SK-N-SH (cell line): ENCODE measurements around the gene P3H3. TPM values are rescaled to one million over a fixed set of nuclear protein-coding genes. Genes with fewer than 3 reads are reported as not detected.

Experiments
- CTCF ChIA-PET: fragments of 300-600, 350-600 bp; formaldehyde crosslinking; extraction: SDS; loops from one replicate; lab custom pipeline; 2021; lab: Yijun Ruan, JAX
- POLR2A ChIA-PET: fragments of 350-600 bp; sonication (Branson Sonifier 250); formaldehyde crosslinking; extraction: SDS; loops from one replicate; lab custom pipeline; 2020; ENCODE audit warnings: antibody characterized with exemption, inconsistent platforms; lab: Yijun Ruan, JAX
- DNase-seq: peaks from one replicate; pipeline ENCODE4 v3.0.0; 2012
- H2AFZ ChIP-seq: fragments of 200-600 bp; sonication (generic); 2 replicates; pipeline ENCODE4 v1.8.1; 2016; ENCODE audit warnings: antibody characterized with exemption, mild to moderate bottlenecking, low read depth
- H3F3A ChIP-seq: fragments of 200-600 bp; sonication (generic); replicated peaks from 2 replicates; pipeline ENCODE3; 2016; ENCODE audit warnings: antibody characterized with exemption, mild to moderate bottlenecking; ENCODE audit not compliant: insufficient read depth
- H3K27ac ChIP-seq, 2 experiments: fragments of 200-500 bp in 1 of 2; fragments of 200-600 bp in 1 of 2; sonication (Bioruptor generic) in 1 of 2; sonication (generic), shearing (Covaris generic) in 1 of 2; 2 replicates each; pipeline versions ENCODE4 v1.5.1 to v1.6.1; 2014 to 2016; ENCODE audit warnings: low read depth in 2 of 2, inconsistent platforms in 1 of 2, low read length in 1 of 2, mild to moderate bottlenecking in 1 of 2, mixed read lengths in 1 of 2
- H3K27me3 ChIP-seq: fragments of 200-600 bp; sonication (generic), shearing (Covaris generic); 2 replicates; pipeline ENCODE4 v1.6.1; 2016; ENCODE audit warnings: mixed run types; ENCODE audit not compliant: insufficient read depth
- H3K36me3 ChIP-seq, 2 experiments: fragments of 200-500 bp in 1 of 2; fragments of 200-600 bp in 1 of 2; sonication (Bioruptor generic) in 1 of 2; sonication (generic) in 1 of 2; replicated peaks in 1 of 2; 2 replicates each; pipeline versions ENCODE3 to v1.5.1; 2014 to 2016; ENCODE audit warnings: low read length in 1 of 2, mild to moderate bottlenecking in 1 of 2; ENCODE audit not compliant: insufficient read depth in 2 of 2, control insufficient read depth in 1 of 2
- H3K4me1 ChIP-seq, 2 experiments: fragments of 200-500 bp in 1 of 2; fragments of 200-600 bp in 1 of 2; sonication (Bioruptor generic) in 1 of 2; sonication (generic), shearing (Covaris generic) in 1 of 2; 2 replicates each; pipeline versions ENCODE4 v1.5.1 to v1.6.1; 2014 to 2016; ENCODE audit warnings: low read depth in 1 of 2, low read length in 1 of 2, mixed run types in 1 of 2; ENCODE audit not compliant: insufficient read depth in 2 of 2, control insufficient read depth in 1 of 2
- H3K4me2 ChIP-seq: fragments of 200-600 bp; sonication (generic), shearing (Covaris generic); 2 replicates; pipeline ENCODE4 v1.6.1; 2017; ENCODE audit warnings: mixed run types
- H3K4me3 ChIP-seq, 2 experiments: fragments of 200-500 bp in 1 of 2; fragments of 200-600 bp in 1 of 2; sonication (Bioruptor generic) in 1 of 2; sonication (generic), shearing (Covaris generic) in 1 of 2; 2 replicates each; pipeline versions ENCODE4 v1.5.1 to v1.8.1; 2014 to 2016; ENCODE audit warnings: low read depth in 2 of 2, inconsistent platforms in 1 of 2, low read length in 1 of 2, mild to moderate bottlenecking in 1 of 2, mixed read lengths in 1 of 2, moderate library complexity in 1 of 2
- H3K79me2 ChIP-seq: fragments of 200-600 bp; sonication (generic); 2 replicates; pipeline ENCODE4 v1.8.1; 2017; ENCODE audit warnings: mild to moderate bottlenecking; ENCODE audit not compliant: insufficient read depth
- H3K9ac ChIP-seq: fragments of 200-600 bp; sonication (generic); 2 replicates; pipeline ENCODE4 v1.6.1; 2017; ENCODE audit warnings: mixed run types
- H3K9me2 ChIP-seq: fragments of 200-600 bp; sonication (generic); 2 replicates; pipeline ENCODE4 v1.6.1; 2017; ENCODE audit warnings: mixed run types
- H3K9me3 ChIP-seq: fragments of 200-600 bp; sonication (generic); 2 replicates; pipeline ENCODE4 v1.6.1; 2017; ENCODE audit warnings: mixed run types, mild to moderate bottlenecking, moderate library complexity
- H4K20me1 ChIP-seq: fragments of 200-600 bp; sonication (generic); 2 replicates; pipeline ENCODE4 v1.6.1; 2017; ENCODE audit warnings: mild to moderate bottlenecking, mixed run types; ENCODE audit not compliant: insufficient read depth
- CTCF ChIP-seq: fragments of 200-600 bp; sonication (generic); IDR thresholded peaks from 2 replicates; pipeline ENCODE4 v1.6.1; 2017; ENCODE audit warnings: antibody characterized with exemption, mild to moderate bottlenecking, moderate library complexity
- EP300 ChIP-seq, 2 experiments: IDR thresholded peaks; 2 replicates each; pipeline versions ENCODE4 v1.4.0 to v1.6.1; 2012; ENCODE audit warnings: borderline replicate concordance in 1 of 2, low read depth in 1 of 2, low read length in 1 of 2
- EZH2phosphoT487 ChIP-seq: fragments of 200-600 bp; sonication (generic); IDR thresholded peaks from 2 replicates; pipeline ENCODE4 v1.6.1; 2017; ENCODE audit warnings: low read depth, mixed run types, mild to moderate bottlenecking, antibody characterized with exemption, moderate library complexity, borderline replicate concordance
- FOSL2 ChIP-seq: IDR thresholded peaks from 2 replicates; pipeline ENCODE4 v1.4.0; 2012; ENCODE audit warnings: low read depth, mild to moderate bottlenecking, moderate library complexity, borderline replicate concordance
- GATA2 ChIP-seq: sonication (generic); formaldehyde crosslinking; IDR thresholded peaks from 2 replicates; pipeline ENCODE4 v1.5.0; 2020; ENCODE audit warnings: mild to moderate bottlenecking, missing genetic modification reagents
- MAX ChIP-seq: IDR thresholded peaks from 2 replicates; pipeline ENCODE4 v1.4.0; 2012; ENCODE audit warnings: low read depth
- NFIC ChIP-seq: IDR thresholded peaks from 2 replicates; pipeline ENCODE4 v1.4.0; 2012; ENCODE audit warnings: borderline replicate concordance
- NRF1 ChIP-seq: IDR thresholded peaks from 2 replicates; pipeline ENCODE4 v1.6.1; 2012; ENCODE audit warnings: low read depth, mild to moderate bottlenecking, low read length
- SIN3A ChIP-seq: IDR thresholded peaks from 2 replicates; pipeline ENCODE4 v1.6.1; 2012; ENCODE audit warnings: low read depth, mild to moderate bottlenecking, low read length, moderate library complexity, borderline replicate concordance
- TAF1 ChIP-seq: IDR thresholded peaks from 2 replicates; pipeline ENCODE4 v1.6.1; 2012; ENCODE audit warnings: low read depth, mild to moderate bottlenecking, low read length, moderate library complexity, borderline replicate concordance
- YY1 ChIP-seq: IDR thresholded peaks from 2 replicates; pipeline ENCODE4 v1.4.0; 2012; ENCODE audit warnings: low read depth, mild to moderate bottlenecking
- WGBS: methylation state at CpG from one replicate; pipeline ENCODE4 v1.1.6; 2017; ENCODE audit warnings: low lambda C conversion rate; 5-methylcytosine and 5-hydroxymethylcytosine counted together
- polyA plus RNA-seq, 3 experiments: library from polyadenylated mRNA; depleted of rRNA; stranded (reverse); fragments of >200 nt; gene quantifications; 2 replicates each; pipeline ENCODE4 v1.2.3, GENCODE V29; 2012
- TF ChIP-seq, protein P1 (sequence below): fragments of 150-350 bp; IDR thresholded peaks from 2 replicates; pipeline ENCODE4 v1.6.1; 2017; ENCODE audit warnings: antibody characterized with exemption, low read length, low read depth, borderline replicate concordance
- TF ChIP-seq, protein P2 (sequence below): fragments of 150-350 bp; IDR thresholded peaks from 2 replicates; pipeline ENCODE4 v1.6.1; 2016; ENCODE audit warnings: mild to moderate bottlenecking, low read depth, low read length

P3H3 gene
- polyA plus RNA-seq, 1 of the 3 experiments (the other 2 are of a cell fraction), result 74.6 TPM

GRCh38 chr12:6824085-6824775 is 4.0 kb upstream of the P3H3 start:
- TF ChIP-seq GATA2 (no peak), SIN3A (no peak), TAF1 (no peak), EP300 (IDR thresholded peaks at IDR 0.05; ENCODE audit: borderline replicate concordance in 1 of 2, low read depth in 1 of 2, low read length in 1 of 2) (no peak), FOSL2 (no peak), CTCF (no peak), EZH2phosphoT487 (no peak), MAX (no peak), YY1 (no peak), NFIC (no peak), NRF1 (no peak)
- TF ChIP-seq, protein P1, sequence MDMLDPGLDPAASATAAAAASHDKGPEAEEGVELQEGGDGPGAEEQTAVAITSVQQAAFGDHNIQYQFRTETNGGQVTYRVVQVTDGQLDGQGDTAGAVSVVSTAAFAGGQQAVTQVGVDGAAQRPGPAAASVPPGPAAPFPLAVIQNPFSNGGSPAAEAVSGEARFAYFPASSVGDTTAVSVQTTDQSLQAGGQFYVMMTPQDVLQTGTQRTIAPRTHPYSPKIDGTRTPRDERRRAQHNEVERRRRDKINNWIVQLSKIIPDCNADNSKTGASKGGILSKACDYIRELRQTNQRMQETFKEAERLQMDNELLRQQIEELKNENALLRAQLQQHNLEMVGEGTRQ, result no peak
- TF ChIP-seq, protein P2, sequence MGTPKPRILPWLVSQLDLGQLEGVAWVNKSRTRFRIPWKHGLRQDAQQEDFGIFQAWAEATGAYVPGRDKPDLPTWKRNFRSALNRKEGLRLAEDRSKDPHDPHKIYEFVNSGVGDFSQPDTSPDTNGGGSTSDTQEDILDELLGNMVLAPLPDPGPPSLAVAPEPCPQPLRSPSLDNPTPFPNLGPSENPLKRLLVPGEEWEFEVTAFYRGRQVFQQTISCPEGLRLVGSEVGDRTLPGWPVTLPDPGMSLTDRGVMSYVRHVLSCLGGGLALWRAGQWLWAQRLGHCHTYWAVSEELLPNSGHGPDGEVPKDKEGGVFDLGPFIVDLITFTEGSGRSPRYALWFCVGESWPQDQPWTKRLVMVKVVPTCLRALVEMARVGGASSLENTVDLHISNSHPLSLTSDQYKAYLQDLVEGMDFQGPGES, result no peak
- Histone ChIP-seq H3K9me2 (no peaks in the 10 kb centered on the region), H3K4me2 (no peak overlapping the region), H3K27me3 (no peaks in the 10 kb centered on the region), H4K20me1 (no peaks in the 10 kb centered on the region), H2AFZ (no peak overlapping the region), H3K79me2 (peaks cover 13% of the 10 kb centered on the region), H3K4me3 (no peak overlapping the region), H3K27ac (no peak overlapping the region), H3K9ac (no peak overlapping the region), H3K36me3 (no peaks in the 10 kb centered on the region), H3K9me3 (no peaks in the 10 kb centered on the region), H3F3A (peaks cover 8% of the 10 kb centered on the region), H3K4me1 (peaks cover 24 to 64% of the 10 kb centered on the region in 2 experiments; a peak in 3 of 4 replicates)
- no peak for DNase-seq
- POLR2A ChIA-PET, result interaction anchor here (1.3 to 7.0 kb wide), 2 partner anchors 48 to 71 kb away, joined by 3 to 46 read pairs; partner anchors contain the start of genes MLF2 and SPSB2
- 95% methylated on average over 33 of the region's 37 CpGs for WGBS
- CTCF ChIA-PET, result interaction anchor here (1.0 to 14.1 kb wide), 21 partner anchors 7 to 154 kb away, joined by 3 to 246 read pairs (median 10); partner anchors contain the start of genes CD4, CDCA3, GNB3 and MLF2
